Chondrocyte (in vitro differentiated cells): Measurements from ENCODE around the gene RPTOR. TPM values are rescaled to one million over a fixed set of nuclear protein-coding genes. Genes with fewer than 3 reads are reported as not detected.

ENCODE experiments used
- DNase-seq: peaks from one replicate; pipeline ENCODE4 v3.0.0; 2021; ENCODE audit warnings: mixed read lengths, low spot score
- H3K27ac Mint-ChIP-seq: one replicate; pipeline ENCODE4 v1.8.0; 2021; ENCODE audit warnings: mild to moderate bottlenecking, moderate library complexity, mixed read lengths; ENCODE audit not compliant: unreplicated experiment
- H3K27me3 Mint-ChIP-seq: 2 replicates; pipeline ENCODE4 v1.8.0; 2021; ENCODE audit warnings: low read depth, mixed read lengths
- H3K36me3 Mint-ChIP-seq: 2 replicates; pipeline ENCODE4 v1.8.0; 2021; ENCODE audit warnings: low read depth, mixed read lengths
- H3K4me1 Mint-ChIP-seq: 2 replicates; pipeline ENCODE4 v1.8.0; 2021; ENCODE audit warnings: low read depth, mild to moderate bottlenecking, mixed read lengths
- H3K4me3 Mint-ChIP-seq: one replicate; pipeline ENCODE4 v1.8.0; 2021; ENCODE audit warnings: mild to moderate bottlenecking, moderate library complexity, mixed read lengths; ENCODE audit not compliant: unreplicated experiment
- H3K9me3 Mint-ChIP-seq: 2 replicates; pipeline ENCODE4 v1.8.0; 2021; ENCODE audit warnings: low read depth, mixed read lengths
- CTCF ChIP-seq: fragments of 200-600 bp; sonication (generic); IDR thresholded peaks from 2 replicates; pipeline ENCODE4 v1.5.0; 2021; ENCODE audit warnings: antibody characterized with exemption, mild to moderate bottlenecking, moderate library complexity
- total RNA-seq: library from RNA; stranded (reverse); gene quantifications from 3 replicates; pipeline ENCODE4 v1.2.1, GENCODE V29; 2021

Gene RPTOR
- total RNA-seq, 1 donor from 2014 or later: 30.9 TPM

DNA sequence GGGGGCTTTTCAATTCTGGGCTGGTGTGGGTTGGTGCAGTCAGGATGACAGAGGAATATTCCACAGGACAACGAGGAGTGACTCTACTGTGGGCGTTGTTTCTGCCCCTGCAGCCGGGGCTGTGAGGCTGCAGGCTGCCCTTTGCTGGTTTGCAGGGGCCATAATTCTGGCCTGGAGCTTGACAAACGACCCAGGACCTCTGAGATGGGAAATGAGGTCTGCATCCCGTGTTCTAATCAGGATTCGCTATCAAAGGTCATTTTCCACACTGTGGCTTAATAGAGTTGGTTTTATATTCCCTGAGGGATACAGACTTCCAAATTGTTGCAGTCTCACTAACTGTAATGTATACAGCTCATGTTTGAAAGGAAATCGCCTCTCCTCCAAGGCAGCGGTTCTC is 180.9 kb downstream of the RPTOR start:
- H3K4me3 Mint-ChIP-seq: peak overlapping the region; percentile 64
- peak overlapping the region; percentile 90 for H3K27ac Mint-ChIP-seq
- peaks cover 6% of the 10 kb centered on the region for H3K9me3 Mint-ChIP-seq
- DNase-seq: no peak
- peaks cover 1% of the 10 kb centered on the region for H3K36me3 Mint-ChIP-seq
- H3K27me3 Mint-ChIP-seq: no peaks in the 10 kb centered on the region
- H3K4me1 Mint-ChIP-seq: peaks cover 68% of the 10 kb centered on the region
- no peak for TF ChIP-seq CTCF

DNA sequence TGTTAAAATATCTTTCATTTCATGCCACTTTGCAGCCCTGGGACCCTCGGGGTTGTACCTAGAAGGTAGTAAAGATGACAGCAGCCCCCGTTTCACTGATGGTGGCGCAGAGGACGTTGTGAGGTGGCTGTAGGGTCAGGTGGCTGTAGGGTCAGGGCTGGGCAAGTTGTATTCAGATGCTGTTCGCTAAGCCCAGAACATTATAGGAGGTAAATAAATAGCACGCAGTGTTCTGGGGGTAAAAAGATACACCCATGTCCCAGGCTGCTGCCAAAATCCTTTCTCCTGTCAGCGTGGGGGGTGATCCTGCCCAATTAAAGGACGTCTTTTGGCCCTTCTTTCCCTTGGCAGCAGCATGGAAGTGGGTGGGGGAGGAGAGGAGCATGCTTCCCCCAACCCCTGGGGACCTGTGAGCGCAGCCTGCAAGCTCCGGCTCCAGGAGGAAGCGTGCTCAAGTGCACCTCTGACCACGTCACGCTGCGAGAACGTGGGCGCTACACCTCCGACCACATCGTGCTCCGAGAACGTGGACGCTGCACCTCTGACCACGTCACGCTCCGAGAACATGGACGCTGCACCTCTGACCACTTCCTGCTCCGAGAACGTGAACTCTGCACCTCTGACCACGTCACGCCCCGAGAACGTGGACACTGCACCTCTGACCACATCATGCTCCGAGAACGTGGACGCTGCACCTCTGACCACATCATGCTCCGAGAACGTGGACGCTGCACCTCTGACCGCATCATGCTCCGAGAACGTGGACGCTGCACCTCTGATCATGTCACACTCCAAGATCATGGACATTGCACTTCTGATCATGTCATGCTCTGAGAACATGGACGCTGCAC is 182.1 kb downstream of the RPTOR start:
- H3K9me3 Mint-ChIP-seq: peaks cover 6% of the 10 kb centered on the region
- H3K27ac Mint-ChIP-seq: peak overlapping the region; percentile 90
- H3K4me3 Mint-ChIP-seq: no peak overlapping the region
- H3K4me1 Mint-ChIP-seq: peaks cover 57% of the 10 kb centered on the region
- no peaks in the 10 kb centered on the region for H3K27me3 Mint-ChIP-seq
- TF ChIP-seq CTCF: no peak
- DNase-seq: no peak
- peaks cover 1% of the 10 kb centered on the region for H3K36me3 Mint-ChIP-seq

DNA sequence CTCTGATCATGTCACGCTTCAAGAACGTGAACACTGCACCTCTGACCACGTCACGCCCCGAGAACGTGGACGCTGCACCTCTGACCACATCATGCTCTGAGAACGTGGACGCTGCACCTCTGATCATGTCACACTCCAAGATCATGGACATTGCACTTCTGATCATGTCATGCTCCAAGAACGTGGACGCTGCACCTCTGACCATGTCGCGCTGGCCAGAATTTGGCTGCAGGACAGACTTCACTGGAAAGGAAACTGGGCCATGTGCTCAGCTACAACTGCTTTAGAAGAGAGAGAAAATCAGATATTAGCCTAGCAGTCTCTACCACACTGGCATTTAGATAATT is 182.7 kb downstream of the RPTOR start:
- peaks cover 6% of the 10 kb centered on the region for H3K9me3 Mint-ChIP-seq
- no peaks in the 10 kb centered on the region for H3K27me3 Mint-ChIP-seq
- TF ChIP-seq CTCF: no peak
- H3K4me3 Mint-ChIP-seq: no peak overlapping the region
- peaks cover 56% of the 10 kb centered on the region for H3K4me1 Mint-ChIP-seq
- H3K36me3 Mint-ChIP-seq: peaks cover 1% of the 10 kb centered on the region
- H3K27ac Mint-ChIP-seq: no peak overlapping the region
- DNase-seq: no peak

- no peak for TF ChIP-seq CTCF
- no peaks in the 10 kb centered on the region for H3K27me3 Mint-ChIP-seq
- DNase-seq: no peak
- H3K4me3 Mint-ChIP-seq: no peak overlapping the region
- H3K9me3 Mint-ChIP-seq: peaks cover 5% of the 10 kb centered on the region
- peaks cover 1% of the 10 kb centered on the region for H3K36me3 Mint-ChIP-seq
- peaks cover 48% of the 10 kb centered on the region for H3K4me1 Mint-ChIP-seq
- no peak overlapping the region for H3K27ac Mint-ChIP-seq
Observed at GRCh38 chr17:80729016-80729415, 184.4 kb downstream of the RPTOR start.

DNA sequence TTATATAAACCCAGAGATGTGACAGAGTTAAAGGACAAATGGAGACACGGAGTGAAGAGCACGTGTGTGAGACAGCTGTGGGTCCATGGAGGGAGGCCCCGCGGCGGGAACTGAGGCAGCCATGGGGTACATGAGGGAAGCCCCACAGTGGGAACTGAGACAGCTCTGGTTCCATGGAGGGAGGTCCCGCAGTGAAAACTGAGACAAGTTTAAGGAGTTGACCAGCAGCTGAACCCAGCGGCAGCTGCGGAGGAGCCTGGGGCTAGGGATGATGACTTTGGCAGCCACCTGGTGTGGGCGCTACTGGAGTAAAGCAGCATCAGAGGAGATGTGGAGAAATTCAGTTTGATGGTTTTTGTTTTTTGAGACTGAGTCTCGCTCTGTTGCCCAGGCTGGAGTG is 185.1 kb downstream of the RPTOR start:
- Mint-ChIP-seq H3K27me3 (no peaks in the 10 kb centered on the region), H3K4me1 (peaks cover 41% of the 10 kb centered on the region), H3K36me3 (peaks cover 1% of the 10 kb centered on the region), H3K9me3 (peaks cover 2% of the 10 kb centered on the region), H3K4me3 (no peak overlapping the region), H3K27ac (no peak overlapping the region)
- no peak for DNase-seq
- no peak for TF ChIP-seq CTCF
